Measurements from ENCODE around the gene NAA20.

Gene NAA20

GRCh38 chr20:20017001-20017843 lies at the start of gene NAA20:
Gene NAA20 (plus strand): TSS chr20:20017362. CDS start chr20:20017397, 35 bp downstream.
- Histone ChIP-seq H3K27me3 (replicated peaks; ENCODE audit: control insufficient read depth, insufficient read depth, low read length) (no peaks in the 10 kb centered on the region), H3K36me3 (ENCODE audit: control insufficient read depth, insufficient read depth, low read length) (peaks cover 1% of the 10 kb centered on the region; the same call in 1 of the 2 replicates), H3K4me3 (replicated peaks; ENCODE audit: low read depth, low read length) (peak within 1 kb of the TSS; percentile 96)
- TF ChIP-seq CTCF (IDR thresholded peaks at IDR 0.05; ENCODE audit: insufficient read depth, low read length, poor library complexity, severe bottlenecking): peak; percentile 83
- DNase-seq (ENCODE audit: extremely low read depth, insufficient read length): peak; percentile 92

DNA sequence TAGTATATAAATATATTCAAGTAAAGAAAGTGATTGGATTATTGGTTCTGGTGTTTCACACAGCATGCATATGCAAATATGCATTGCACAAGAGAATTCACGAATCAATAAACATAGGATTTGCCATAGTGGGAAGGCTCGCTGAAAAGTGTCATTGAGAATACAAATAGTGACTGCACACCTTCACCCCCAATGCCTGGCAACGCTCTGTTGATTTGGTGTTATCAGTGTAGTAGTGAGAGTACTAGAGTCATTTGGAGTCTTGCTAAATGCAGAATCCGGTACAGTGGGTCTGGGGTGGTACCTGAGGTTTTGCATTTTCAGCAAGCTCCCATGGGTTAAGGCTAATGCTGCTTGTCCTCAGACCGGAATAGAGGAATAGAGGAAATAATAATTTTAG lies 49.7 kb upstream of the NAA20 start:
- Histone ChIP-seq H3K36me3 (ENCODE audit: control insufficient read depth, insufficient read depth, low read length) (no peaks in the 10 kb centered on the region), H3K27me3 (replicated peaks; ENCODE audit: control insufficient read depth, insufficient read depth, low read length) (no peaks in the 10 kb centered on the region), H3K4me3 (replicated peaks; ENCODE audit: low read depth, low read length) (no peak overlapping the region)
- DNase-seq (ENCODE audit: extremely low read depth, insufficient read length): no peak
- TF ChIP-seq CTCF (IDR thresholded peaks at IDR 0.05; ENCODE audit: insufficient read depth, low read length, poor library complexity, severe bottlenecking): no peak

DNA sequence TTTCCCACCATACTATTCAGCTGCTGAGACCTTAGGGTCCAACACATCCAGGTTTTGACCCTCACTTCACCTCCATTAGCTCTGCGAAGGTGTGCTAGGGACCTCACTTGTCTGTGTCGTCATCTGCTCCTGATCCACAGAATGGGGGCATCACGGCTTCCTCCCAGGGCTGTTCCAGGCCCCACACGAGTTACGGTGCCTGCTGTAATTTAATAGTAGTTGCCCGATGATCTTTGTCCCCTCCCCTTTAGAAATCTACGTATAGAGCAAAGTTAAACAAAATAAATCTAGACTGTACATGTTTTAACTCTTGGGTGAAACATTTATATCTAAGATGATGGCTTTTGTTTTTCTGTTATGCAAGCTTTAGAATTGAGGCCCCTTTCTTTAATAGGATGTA lies 49.1 kb upstream of the NAA20 start:
- no peak for TF ChIP-seq CTCF (IDR thresholded peaks at IDR 0.05; ENCODE audit: insufficient read depth, low read length, poor library complexity, severe bottlenecking)
- no peaks in the 10 kb centered on the region for H3K27me3 ChIP-seq (replicated peaks; ENCODE audit: control insufficient read depth, insufficient read depth, low read length)
- no peaks in the 10 kb centered on the region for H3K36me3 ChIP-seq (ENCODE audit: control insufficient read depth, insufficient read depth, low read length)
- H3K4me3 ChIP-seq (replicated peaks; ENCODE audit: low read depth, low read length): no peak overlapping the region
- DNase-seq (ENCODE audit: extremely low read depth, insufficient read length): no peak

DNA sequence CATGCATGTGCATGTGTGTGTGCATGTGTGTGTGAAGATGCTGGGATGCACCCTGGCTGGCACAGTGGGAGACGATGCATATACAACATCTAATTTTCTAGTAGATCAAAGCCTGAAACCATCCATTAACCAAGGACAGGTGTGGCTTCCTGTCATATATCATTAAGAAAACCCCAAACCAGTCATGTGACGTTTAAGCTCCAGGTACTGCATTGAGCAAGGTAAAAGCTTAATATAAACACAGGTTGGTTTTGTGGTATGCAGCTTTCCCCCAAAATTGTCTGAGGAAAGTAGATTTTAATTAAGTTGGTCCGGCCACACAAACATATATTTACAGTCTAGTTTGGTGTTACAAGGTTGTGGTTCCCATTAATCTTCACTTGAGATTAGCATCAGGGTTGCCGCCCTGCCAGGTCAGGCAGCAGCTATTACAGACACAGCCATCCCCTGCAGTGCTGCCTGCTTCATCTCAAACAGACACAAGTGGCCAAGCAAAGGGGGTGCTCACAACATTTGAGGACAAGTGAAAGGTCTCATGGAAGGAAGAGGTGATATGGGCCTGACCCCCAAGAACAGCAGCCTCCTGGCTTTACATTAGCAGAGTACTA lies 48.6 kb upstream of the NAA20 start:
- no peaks in the 10 kb centered on the region for H3K27me3 ChIP-seq (replicated peaks; ENCODE audit: control insufficient read depth, insufficient read depth, low read length)
- no peaks in the 10 kb centered on the region for H3K36me3 ChIP-seq (ENCODE audit: control insufficient read depth, insufficient read depth, low read length)
- TF ChIP-seq CTCF (IDR thresholded peaks at IDR 0.05; ENCODE audit: insufficient read depth, low read length, poor library complexity, severe bottlenecking): no peak
- H3K4me3 ChIP-seq (replicated peaks; ENCODE audit: low read depth, low read length): no peak overlapping the region
- no peak for DNase-seq (ENCODE audit: extremely low read depth, insufficient read length)

GRCh38 chr20:19969106-19969505 lies 48.1 kb upstream of the NAA20 start:
- Histone ChIP-seq H3K27me3 (replicated peaks; ENCODE audit: control insufficient read depth, insufficient read depth, low read length) (no peaks in the 10 kb centered on the region), H3K4me3 (replicated peaks; ENCODE audit: low read depth, low read length) (no peak overlapping the region), H3K36me3 (ENCODE audit: control insufficient read depth, insufficient read depth, low read length) (no peaks in the 10 kb centered on the region)
- DNase-seq (ENCODE audit: extremely low read depth, insufficient read length): no peak
- no peak for TF ChIP-seq CTCF (IDR thresholded peaks at IDR 0.05; ENCODE audit: insufficient read depth, low read length, poor library complexity, severe bottlenecking)
